ENCODE results near the gene FGF12. TPM values are rescaled to one million over a fixed set of nuclear protein-coding genes. Genes with fewer than 3 reads are reported as not detected.

Gene FGF12
- total and polyA plus RNA-seq, 9 donors, result 3.0 to 5.4 (median 4.3) TPM

DNA sequence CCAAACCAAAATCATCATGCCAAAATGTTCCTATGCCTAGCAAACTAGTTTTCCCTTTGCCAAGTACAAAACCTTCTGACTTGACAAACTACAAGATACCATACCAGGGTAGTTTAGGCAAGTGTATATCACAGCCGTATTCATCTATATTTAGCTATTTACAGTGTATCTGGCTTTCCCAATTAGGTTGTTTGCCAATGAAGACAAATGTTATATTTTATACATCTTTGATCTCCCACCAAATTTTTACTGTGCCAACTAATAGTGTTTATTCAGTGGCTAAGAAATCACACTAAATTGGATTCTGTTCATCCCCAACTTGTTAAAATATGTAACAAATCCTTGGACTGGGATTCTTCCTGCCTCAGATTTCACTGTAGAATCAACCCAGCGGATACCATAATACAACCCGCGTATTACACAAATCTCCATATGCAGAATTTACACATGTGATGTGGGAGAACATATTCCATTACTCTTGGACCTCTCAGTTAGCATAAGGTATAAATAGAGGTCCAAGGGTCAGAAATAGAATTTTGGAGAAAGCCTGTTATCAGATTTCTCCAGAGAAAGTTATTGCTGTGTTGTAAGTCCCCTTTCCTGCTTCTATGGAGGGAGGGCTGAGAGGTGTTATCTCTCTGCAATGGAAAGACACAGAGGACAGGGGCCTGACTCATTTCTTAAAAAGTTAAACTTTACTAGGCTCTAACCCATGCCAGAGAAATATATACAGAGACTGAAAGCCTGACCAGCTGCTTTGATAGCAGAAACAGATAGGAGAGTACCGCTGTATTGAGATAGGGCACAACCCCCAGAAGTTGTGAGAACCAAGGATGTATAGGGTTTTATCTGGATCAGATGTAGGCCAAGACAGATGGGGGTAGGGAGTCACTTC lies 467.0 kb downstream of the FGF12 start:
- Histone ChIP-seq H3K27ac (ENCODE audit: low read length) (no peak overlapping the region), H3K36me3 (ENCODE audit: control insufficient read depth, insufficient read depth, low read length) (no peaks in the 10 kb centered on the region), H3K27me3 (ENCODE audit: control insufficient read depth, insufficient read depth, low read length) (no peaks in the 10 kb centered on the region), H3K4me3 (ENCODE audit: low read length) (no peak overlapping the region), H3K9me3 (replicated peaks; ENCODE audit: control insufficient read depth, low read depth, low read length) (no peaks in the 10 kb centered on the region), H3K4me1 (ENCODE audit: control insufficient read depth, insufficient read depth, low read length) (no peaks in the 10 kb centered on the region)
- no CpG with 5 or more reads among the region's 5 CpGs for WGBS (ENCODE audit: insufficient coverage)
- DNase-seq, result no peak

DNA sequence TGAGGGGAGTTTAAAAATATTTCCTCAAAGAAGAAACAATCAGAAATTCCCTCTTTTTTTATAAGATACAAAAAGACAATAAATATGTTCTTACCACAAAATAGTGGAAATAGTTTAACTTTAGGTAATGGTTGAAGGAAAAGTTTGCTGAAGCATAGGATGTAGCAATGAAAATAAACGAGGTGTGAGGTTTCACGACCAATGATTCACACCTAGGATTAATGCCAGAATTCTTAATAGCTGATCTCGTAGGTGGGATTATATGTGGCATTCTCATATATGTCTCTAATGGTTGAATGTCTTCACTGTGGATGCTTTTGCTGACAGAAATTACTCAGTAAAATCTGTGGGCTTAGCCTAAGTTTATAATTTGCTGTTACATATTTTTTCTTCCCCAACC lies 467.7 kb downstream of the FGF12 start:
- Histone ChIP-seq H3K36me3 (ENCODE audit: control insufficient read depth, insufficient read depth, low read length) (no peaks in the 10 kb centered on the region), H3K27ac (ENCODE audit: low read length) (no peak overlapping the region), H3K4me1 (ENCODE audit: control insufficient read depth, insufficient read depth, low read length) (no peaks in the 10 kb centered on the region), H3K27me3 (ENCODE audit: control insufficient read depth, insufficient read depth, low read length) (no peaks in the 10 kb centered on the region), H3K9me3 (replicated peaks; ENCODE audit: control insufficient read depth, low read depth, low read length) (no peaks in the 10 kb centered on the region), H3K4me3 (ENCODE audit: low read length) (no peak overlapping the region)
- no peak for DNase-seq
- WGBS (ENCODE audit: insufficient coverage), result no CpG with 5 or more reads among the region's 3 CpGs

GRCh38 chr3:192258721-192259120 lies 468.6 kb downstream of the FGF12 start:
- WGBS (ENCODE audit: insufficient coverage), result no CpG with 5 or more reads among the region's 6 CpGs
- no peaks in the 10 kb centered on the region for H3K9me3 ChIP-seq (replicated peaks; ENCODE audit: control insufficient read depth, low read depth, low read length)
- DNase-seq, result no peak

GRCh38 chr3:192255839-192256238 lies 471.5 kb downstream of the FGF12 start:
- H3K4me1 ChIP-seq (ENCODE audit: control insufficient read depth, insufficient read depth, low read length), result no peaks in the 10 kb centered on the region
- no peak for DNase-seq
- no peak overlapping the region for H3K4me3 ChIP-seq (ENCODE audit: low read length)
- no peaks in the 10 kb centered on the region for H3K36me3 ChIP-seq (ENCODE audit: control insufficient read depth, insufficient read depth, low read length)
- H3K9me3 ChIP-seq (replicated peaks; ENCODE audit: control insufficient read depth, low read depth, low read length), result no peaks in the 10 kb centered on the region
- no peak overlapping the region for H3K27ac ChIP-seq (ENCODE audit: low read length)
- WGBS (ENCODE audit: insufficient coverage), result no CpG with 5 or more reads among the region's 2 CpGs
- no peaks in the 10 kb centered on the region for H3K27me3 ChIP-seq (ENCODE audit: control insufficient read depth, insufficient read depth, low read length)

More at GRCh38 chr3:192258721-192259120, 468.6 kb downstream of the FGF12 start:
- Histone ChIP-seq H3K27me3 (ENCODE audit: control insufficient read depth, insufficient read depth, low read length) (no peaks in the 10 kb centered on the region), H3K4me3 (ENCODE audit: low read length) (no peak overlapping the region), H3K27ac (ENCODE audit: low read length) (no peak overlapping the region), H3K4me1 (ENCODE audit: control insufficient read depth, insufficient read depth, low read length) (no peaks in the 10 kb centered on the region), H3K36me3 (ENCODE audit: control insufficient read depth, insufficient read depth, low read length) (no peaks in the 10 kb centered on the region)

GRCh38 chr3:192253138-192253887 lies 474.0 kb downstream of the FGF12 start:
- H3K4me1 ChIP-seq (ENCODE audit: control insufficient read depth, insufficient read depth, low read length), result no peaks in the 10 kb centered on the region
- no peak overlapping the region for H3K4me3 ChIP-seq (ENCODE audit: low read length)
- DNase-seq, result peak; percentile 87
- no peaks in the 10 kb centered on the region for H3K9me3 ChIP-seq (replicated peaks; ENCODE audit: control insufficient read depth, low read depth, low read length)
- no peaks in the 10 kb centered on the region for H3K27me3 ChIP-seq (ENCODE audit: control insufficient read depth, insufficient read depth, low read length)
- no peak overlapping the region for H3K27ac ChIP-seq (ENCODE audit: low read length)
- no CpG with 5 or more reads among the region's 3 CpGs for WGBS (ENCODE audit: insufficient coverage)
- no peaks in the 10 kb centered on the region for H3K36me3 ChIP-seq (ENCODE audit: control insufficient read depth, insufficient read depth, low read length)

GRCh38 chr3:192249516-192249915 lies 477.8 kb downstream of the FGF12 start:
- no peak overlapping the region for H3K27ac ChIP-seq (ENCODE audit: low read length)

DNA sequence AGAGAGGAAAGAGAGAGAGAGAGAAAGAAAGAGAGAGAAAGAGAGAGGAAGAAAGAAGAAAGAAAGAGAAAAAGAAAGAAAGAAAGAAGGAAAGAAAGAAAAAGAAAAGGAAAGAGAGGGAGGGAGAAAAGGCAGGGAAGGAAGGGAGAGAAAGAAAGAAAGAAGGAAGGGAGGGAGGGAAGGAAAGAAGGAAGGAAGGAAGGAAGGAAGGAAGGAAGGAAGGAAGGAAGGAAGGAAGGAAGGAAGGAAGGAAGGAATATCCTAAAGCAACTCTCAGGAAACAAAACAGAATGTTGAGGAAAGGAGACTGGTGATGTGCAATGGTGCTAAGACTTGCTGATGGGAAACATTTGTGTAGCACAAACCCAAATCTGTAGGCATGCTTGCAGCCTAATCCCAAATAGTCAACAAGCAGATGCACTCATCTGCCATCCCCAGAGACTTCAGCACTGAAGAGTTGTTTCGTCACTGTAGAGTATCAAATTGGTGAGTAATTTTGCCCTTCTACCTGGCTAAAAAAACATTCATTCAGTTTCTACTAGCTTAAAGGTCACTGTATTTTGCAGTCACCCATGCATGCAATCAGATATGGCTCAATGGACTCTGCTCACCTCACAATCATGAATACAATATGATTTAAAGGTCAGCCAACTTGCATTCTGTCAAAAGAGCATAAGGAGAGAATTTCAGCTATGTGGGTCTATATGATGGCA lies 480.3 kb downstream of the FGF12 start:
- H3K27ac ChIP-seq (ENCODE audit: low read length), result no peak overlapping the region
- H3K4me1 ChIP-seq (ENCODE audit: control insufficient read depth, insufficient read depth, low read length), result no peaks in the 10 kb centered on the region
- no peaks in the 10 kb centered on the region for H3K36me3 ChIP-seq (ENCODE audit: control insufficient read depth, insufficient read depth, low read length)
- no peaks in the 10 kb centered on the region for H3K27me3 ChIP-seq (ENCODE audit: control insufficient read depth, insufficient read depth, low read length)
- no CpG with 5 or more reads among the region's 1 CpG for WGBS (ENCODE audit: insufficient coverage)
- no peak overlapping the region for H3K4me3 ChIP-seq (ENCODE audit: low read length)
- DNase-seq, result no peak
- H3K9me3 ChIP-seq (replicated peaks; ENCODE audit: control insufficient read depth, low read depth, low read length), result no peaks in the 10 kb centered on the region

More at GRCh38 chr3:192249516-192249915, 477.8 kb downstream of the FGF12 start:
- no peak for DNase-seq
- Histone ChIP-seq H3K36me3 (ENCODE audit: control insufficient read depth, insufficient read depth, low read length) (no peaks in the 10 kb centered on the region), H3K4me1 (ENCODE audit: control insufficient read depth, insufficient read depth, low read length) (no peaks in the 10 kb centered on the region), H3K4me3 (ENCODE audit: low read length) (no peak overlapping the region), H3K27me3 (ENCODE audit: control insufficient read depth, insufficient read depth, low read length) (no peaks in the 10 kb centered on the region), H3K9me3 (replicated peaks; ENCODE audit: control insufficient read depth, low read depth, low read length) (no peaks in the 10 kb centered on the region)
- WGBS (ENCODE audit: insufficient coverage), result no CpG with 5 or more reads among the region's 3 CpGs

GRCh38 chr3:192244591-192244990 lies 482.8 kb downstream of the FGF12 start:
- H3K9me3 ChIP-seq (replicated peaks; ENCODE audit: control insufficient read depth, low read depth, low read length), result no peaks in the 10 kb centered on the region
- H3K36me3 ChIP-seq (ENCODE audit: control insufficient read depth, insufficient read depth, low read length), result no peaks in the 10 kb centered on the region
- H3K27me3 ChIP-seq (ENCODE audit: control insufficient read depth, insufficient read depth, low read length), result no peaks in the 10 kb centered on the region
- WGBS (ENCODE audit: insufficient coverage), result 43% methylated on average over 1 of the region's 1 CpG
- no peak overlapping the region for H3K27ac ChIP-seq (ENCODE audit: low read length)
- no peak for DNase-seq
- H3K4me3 ChIP-seq (ENCODE audit: low read length), result no peak overlapping the region
- H3K4me1 ChIP-seq (ENCODE audit: control insufficient read depth, insufficient read depth, low read length), result no peaks in the 10 kb centered on the region

DNA sequence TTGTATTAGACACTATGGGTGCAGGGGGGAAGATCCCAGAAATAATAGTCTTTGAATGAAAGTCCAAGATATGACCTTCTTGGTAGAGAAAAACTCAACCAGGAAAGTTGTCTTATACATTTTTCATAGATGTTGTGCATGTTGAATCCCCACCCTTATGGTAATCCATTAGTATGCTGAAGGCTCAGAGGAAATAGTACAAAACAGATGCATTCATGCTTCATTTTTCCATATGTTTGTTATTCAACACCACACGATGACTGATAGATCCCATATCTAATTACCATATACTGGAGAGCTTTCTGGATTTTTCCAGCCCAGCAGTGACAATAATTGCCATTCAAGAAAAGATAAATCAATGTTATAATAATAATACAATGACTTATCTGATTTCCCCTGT lies 487.4 kb downstream of the FGF12 start:
- no CpG with 5 or more reads among the region's 1 CpG for WGBS (ENCODE audit: insufficient coverage)
- H3K27me3 ChIP-seq (ENCODE audit: control insufficient read depth, insufficient read depth, low read length), result no peaks in the 10 kb centered on the region
- no peak for DNase-seq
- H3K4me1 ChIP-seq (ENCODE audit: control insufficient read depth, insufficient read depth, low read length), result no peaks in the 10 kb centered on the region
- H3K9me3 ChIP-seq (replicated peaks; ENCODE audit: control insufficient read depth, low read depth, low read length), result no peaks in the 10 kb centered on the region
- no peak overlapping the region for H3K27ac ChIP-seq (ENCODE audit: low read length)
- no peaks in the 10 kb centered on the region for H3K36me3 ChIP-seq (ENCODE audit: control insufficient read depth, insufficient read depth, low read length)
- H3K4me3 ChIP-seq (ENCODE audit: low read length), result no peak overlapping the region
